HG02759 (cell line): ENCODE data around the gene KDSR.

Source experiments
- ATAC-seq: cut with Tn5 transposase; IDR thresholded peaks from one replicate; pipeline ENCODE4 v1.9.1; 2021; ENCODE audit warnings: mild to moderate bottlenecking, moderate library complexity; ENCODE audit not compliant: unreplicated experiment

KDSR gene

DNA sequence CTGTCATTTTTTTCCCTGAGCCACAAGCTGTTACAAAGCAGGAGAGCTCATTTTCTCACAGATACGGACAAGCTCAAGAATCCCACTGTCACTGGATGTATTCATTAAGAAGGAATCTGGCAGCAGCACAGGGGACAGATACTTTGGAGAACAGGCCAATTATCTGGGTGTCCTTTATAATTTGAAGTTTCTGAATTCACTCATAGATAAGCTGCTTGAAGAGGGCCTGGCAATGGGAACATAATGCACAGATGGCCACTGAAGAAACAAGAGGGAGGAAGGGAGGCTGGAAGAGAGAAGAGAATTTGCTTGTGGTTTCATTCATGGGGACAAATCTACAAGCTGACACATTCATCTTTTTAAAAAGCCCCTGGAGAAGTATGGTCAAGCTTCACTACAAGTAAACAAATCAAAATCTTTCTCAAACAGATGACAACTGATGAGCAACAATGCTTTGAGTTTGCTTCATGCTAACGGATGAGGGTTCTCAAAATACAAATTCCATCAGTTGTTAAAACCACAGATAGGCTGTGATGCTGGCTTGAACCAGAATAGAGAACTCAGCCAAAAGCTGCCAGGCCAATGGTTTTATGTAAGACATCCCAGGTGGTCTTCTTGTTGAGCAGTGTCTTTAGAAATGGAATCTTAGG, 59.3 kb downstream of the KDSR start:
- ATAC-seq, result no peak

DNA sequence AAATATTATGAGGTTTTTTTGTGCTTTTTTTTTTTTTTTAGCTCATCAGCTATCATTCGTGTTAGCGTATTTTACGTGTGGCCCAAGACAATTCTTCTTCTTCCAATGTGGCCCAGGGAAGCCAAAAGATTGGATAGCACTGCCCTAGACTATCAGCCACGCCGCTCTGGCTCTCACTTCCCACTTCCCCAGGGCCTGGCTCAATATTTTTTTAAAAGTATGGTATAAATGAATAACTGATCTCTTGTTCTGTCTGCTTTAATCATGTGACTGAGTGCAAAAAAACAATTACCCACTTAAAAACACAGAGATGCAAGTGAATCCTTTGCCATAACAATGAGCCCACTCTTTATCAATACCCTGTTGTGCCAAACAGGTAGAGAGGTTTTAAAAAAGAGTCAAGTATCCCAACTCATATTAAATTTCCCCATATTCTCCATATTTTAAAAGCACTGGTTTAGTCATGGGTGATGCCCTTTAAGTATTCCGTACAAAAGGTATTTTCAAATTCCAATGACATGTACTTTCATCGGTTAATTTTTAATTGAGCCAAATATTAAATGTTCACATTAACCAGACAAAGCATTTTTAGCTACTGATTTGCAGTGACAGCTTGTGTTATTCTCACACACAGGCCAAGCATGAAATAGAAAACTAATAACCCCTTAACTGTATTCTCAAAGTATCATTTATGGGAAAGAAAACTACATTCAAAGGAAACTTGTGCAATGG, 60.0 kb downstream of the KDSR start:
- no peak for ATAC-seq

GRCh38 chr18:63306249-63306648, 60.8 kb downstream of the KDSR start:
- no peak for ATAC-seq

GRCh38 chr18:63303547-63303946, 63.5 kb downstream of the KDSR start:
- ATAC-seq, result no peak

- ATAC-seq, result no peak
These were observed 64.2 kb downstream of the KDSR start for GRCh38 chr18:63302636-63303405.

GRCh38 chr18:63302220-63302619, 64.8 kb downstream of the KDSR start:
- ATAC-seq, result no peak

DNA sequence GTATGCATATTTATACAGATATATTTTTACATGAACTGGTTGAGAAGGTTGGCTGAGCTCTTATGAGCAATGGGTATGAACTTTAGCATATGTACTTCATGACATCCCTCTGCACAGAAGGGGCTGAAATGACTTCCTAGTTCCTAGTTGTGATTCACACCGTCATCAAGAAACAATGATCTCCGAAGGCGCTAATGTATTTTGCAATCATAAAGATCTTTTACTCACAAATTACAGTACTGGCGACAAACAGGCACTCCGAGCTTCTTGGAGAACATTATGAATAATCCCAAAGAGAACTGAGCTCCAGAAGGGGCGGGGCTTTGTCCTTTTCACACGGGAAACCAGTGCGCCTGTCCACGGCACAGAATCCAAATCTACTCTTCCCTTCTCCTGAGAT, 65.6 kb downstream of the KDSR start:
- no peak for ATAC-seq

DNA sequence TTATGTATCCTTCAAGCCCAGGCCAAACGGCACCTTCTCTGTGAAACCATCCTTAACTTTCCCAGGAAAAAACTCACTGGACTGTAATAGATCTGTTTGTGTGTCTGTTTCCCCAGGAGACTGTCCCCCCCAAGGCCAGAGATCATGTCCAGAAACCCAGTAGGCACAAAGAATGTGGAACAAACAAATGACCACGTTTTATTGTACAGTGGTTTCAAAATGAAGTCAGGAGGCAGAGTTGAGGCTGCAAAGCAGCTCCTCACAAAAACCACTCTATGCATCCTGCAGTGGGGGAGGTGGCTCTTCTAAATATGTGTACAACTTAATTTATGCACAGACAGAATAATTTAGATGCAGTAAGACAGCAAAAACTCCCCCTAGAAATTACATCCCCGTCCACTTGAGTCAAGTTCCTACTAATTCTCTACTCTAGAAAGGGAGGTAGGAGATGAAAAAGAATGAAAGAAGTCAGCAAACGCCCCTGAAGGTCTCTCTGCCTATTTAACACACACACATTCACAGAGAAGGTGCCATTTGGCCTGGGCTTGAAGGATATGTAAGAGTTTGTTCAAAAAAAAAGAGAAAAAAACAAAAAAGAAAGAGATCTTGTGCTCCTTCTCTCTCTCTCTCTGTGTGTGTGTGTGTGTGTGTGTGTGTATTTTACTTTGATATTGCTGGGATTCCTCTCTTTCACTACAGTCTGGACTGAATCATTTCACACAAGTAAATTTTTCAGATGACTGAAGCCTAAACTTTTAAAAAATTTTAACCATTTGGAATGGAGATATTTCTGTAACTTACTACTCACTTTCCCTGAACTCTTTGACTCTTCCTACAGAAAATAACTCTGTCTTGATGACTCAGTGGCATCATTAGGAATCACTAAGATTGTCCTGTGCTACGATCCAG, 66.9 kb downstream of the KDSR start:
- peak; percentile 73 for ATAC-seq

DNA sequence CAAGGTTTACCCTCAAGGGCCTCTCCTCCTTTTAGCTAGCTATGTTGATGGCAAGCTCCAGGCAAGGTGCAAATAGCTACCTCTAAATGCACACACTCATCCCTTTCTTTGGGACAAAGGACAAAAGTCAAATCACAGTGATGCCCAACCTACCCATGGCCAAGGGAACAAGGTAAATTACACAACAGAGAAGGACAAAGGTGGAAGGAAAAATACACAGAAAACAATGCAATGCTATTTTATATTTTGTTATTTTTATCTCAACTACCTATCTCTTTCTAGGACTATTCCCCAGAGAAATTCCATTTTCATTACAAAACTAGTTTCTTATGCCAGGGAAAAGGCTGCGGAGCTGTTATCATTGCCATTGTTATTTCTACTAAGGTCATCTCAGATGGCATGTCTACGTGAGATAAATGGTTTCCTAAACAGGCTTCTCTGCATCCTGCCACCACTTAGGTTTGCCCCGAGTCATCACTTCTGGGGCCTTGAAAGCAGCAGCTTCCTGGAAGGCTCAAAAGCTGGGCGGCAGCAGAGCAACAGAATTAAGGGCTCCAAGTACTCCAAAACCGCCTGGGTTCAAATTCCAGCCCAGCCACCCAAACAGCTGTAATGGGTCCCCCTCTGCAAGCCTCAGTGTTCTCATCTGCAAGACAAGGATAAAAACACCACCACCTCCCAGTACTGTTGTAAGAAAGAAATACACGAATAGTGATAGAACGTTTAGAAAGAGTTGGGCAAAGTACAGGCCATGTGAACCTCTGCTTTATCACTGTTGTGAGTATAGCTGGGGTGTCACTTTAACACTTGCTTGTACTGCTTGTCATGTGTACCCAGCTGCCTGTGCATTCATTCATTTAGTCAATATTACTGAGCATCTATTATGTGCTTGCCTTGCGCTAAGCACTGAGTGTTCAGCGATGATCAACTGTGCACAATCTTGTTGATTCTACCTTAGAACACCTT, 68.3 kb downstream of the KDSR start:
- no peak for ATAC-seq

- no peak for ATAC-seq
These were observed 69.2 kb downstream of the KDSR start for GRCh38 chr18:63297687-63298399.

GRCh38 chr18:63293935-63294334, 73.1 kb downstream of the KDSR start:
- no peak for ATAC-seq

- ATAC-seq, result peak; percentile 69
These were observed 73.9 kb downstream of the KDSR start for GRCh38 chr18:63292831-63293683.

DNA sequence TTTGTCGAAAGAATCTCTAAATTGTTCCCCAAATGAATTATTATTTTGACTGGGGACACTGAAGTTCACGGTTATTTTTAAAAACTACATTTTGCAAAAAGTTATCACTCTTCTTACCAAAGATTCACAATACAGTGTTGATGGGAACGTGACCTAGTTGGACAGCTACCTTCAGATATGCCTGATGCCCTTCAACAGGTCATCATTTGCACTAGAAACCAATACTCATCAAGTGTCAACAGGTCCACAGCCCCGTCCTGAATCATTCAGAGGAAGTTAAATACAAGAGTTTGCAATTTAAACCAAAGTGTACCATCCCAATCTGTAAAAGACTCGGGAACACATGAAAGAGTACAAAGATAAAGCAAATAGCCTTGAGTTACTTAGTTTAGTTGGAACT, 75.7 kb downstream of the KDSR start:
- no peak for ATAC-seq

DNA sequence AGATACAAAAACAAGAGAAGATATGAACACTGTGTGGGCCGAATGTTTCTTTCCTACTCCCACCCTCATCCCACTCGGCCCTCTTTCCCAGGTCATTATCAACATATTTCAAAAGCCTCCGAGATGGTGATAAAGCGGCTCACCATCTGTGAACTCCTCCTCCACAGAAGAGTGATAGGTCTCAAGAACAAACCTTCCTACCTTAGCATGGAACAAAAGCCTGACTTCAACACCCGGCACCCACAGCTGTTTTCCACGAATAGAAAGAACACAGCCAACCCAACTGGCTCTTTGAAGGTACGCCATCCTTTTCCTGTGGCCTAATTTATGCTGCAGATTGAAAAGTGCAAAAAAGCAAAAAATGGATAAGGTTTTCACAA, 76.2 kb downstream of the KDSR start:
- no peak for ATAC-seq

DNA sequence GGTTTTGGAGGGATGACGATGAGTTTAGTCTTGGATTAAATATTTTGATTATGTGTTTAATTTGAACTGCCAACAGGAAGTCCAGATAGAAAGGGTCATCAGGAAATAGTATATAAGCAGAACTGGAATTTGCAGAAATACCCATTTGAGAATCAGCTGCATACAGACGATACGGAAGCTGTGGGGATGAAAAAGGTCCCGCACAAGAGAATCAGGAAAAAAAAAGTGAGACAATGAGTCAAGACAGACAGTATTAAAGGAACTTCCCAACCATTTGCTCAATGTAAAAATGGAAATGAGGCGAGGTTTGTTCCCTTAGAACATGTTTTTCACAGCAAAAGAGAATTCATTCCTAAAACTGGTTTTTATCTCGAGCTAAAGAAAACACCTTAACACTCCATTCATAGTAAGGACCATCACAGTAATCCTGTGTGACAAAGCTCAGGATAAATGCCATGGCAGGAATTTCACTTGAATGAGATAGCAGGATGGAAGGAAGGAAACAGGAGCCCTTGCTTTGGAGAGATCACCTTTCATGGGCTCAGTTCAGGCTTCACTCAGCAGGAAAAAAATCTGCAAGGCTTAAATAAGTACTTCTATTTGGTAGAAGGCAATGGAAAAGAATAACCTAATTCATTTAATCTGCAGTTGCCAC, 76.7 kb downstream of the KDSR start:
- ATAC-seq, result no peak

GRCh38 chr18:63288311-63288710, 78.7 kb downstream of the KDSR start:
- ATAC-seq, result no peak

DNA sequence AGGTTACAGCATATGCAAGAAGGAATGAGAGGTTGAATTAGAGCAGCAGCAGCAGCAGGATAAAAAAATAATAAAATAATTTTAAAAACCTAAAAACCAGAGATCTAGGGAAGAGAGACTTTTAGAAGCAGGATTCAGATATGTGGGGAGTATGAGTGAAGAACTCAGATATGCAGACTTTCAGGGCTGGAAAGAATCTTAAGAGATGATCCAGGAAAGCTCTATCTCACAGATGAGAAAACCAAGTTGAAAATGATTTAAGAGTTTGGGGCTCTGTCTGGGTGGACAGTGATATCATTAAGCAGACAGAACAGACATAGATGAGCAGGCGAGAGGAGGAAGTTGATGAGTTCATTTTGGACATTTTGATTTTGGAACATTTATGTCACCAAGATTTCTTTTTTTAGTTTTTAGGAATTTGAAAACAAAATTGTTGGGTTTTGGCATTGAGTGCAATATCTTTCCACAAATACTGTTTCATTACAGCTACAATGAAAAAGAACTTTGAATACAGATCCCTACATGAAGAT, 79.2 kb downstream of the KDSR start:
- no peak for ATAC-seq
